H9 (cell line): ENCODE data around the gene EXO1. TPM values are rescaled to one million over a fixed set of nuclear protein-coding genes. Genes with fewer than 3 reads are reported as not detected.

ENCODE experiments used
- DNase-seq: peaks from one replicate; pipeline ENCODE4 v3.0.0-alpha.2; 2017
- H2AFZ ChIP-seq: one replicate; pipeline ENCODE4 v1.6.1; 2013; ENCODE audit warnings: mild to moderate bottlenecking, low read length, control low read depth, moderate library complexity
- H2AK5ac ChIP-seq: 2 replicates; pipeline ENCODE4 v1.6.1; 2013; ENCODE audit warnings: low read length, control low read depth, mixed read lengths; ENCODE audit not compliant: insufficient read length
- H2BK120ac ChIP-seq: one replicate; pipeline ENCODE4 v1.6.1; 2013; ENCODE audit warnings: low read depth, mild to moderate bottlenecking, low read length, control low read depth, inconsistent platforms; ENCODE audit not compliant: poor library complexity, severe bottlenecking
- H2BK12ac ChIP-seq: 2 replicates; pipeline ENCODE4 v1.6.1; 2013; ENCODE audit warnings: low read length, control low read depth, mixed read lengths, low read depth; ENCODE audit not compliant: insufficient read length
- H2BK15ac ChIP-seq: 2 replicates; pipeline ENCODE4 v1.6.1; 2013; ENCODE audit warnings: low read depth, low read length, control low read depth
- H2BK20ac ChIP-seq: one replicate; pipeline ENCODE4 v1.6.1; 2013; ENCODE audit warnings: low read depth, mild to moderate bottlenecking, low read length, control low read depth, inconsistent platforms; ENCODE audit not compliant: poor library complexity, severe bottlenecking
- H2BK5ac ChIP-seq: 2 replicates; pipeline ENCODE4 v1.6.1; 2013; ENCODE audit warnings: low read length, control low read depth, mixed read lengths; ENCODE audit not compliant: insufficient read length
- H3K14ac ChIP-seq: 2 replicates; pipeline ENCODE4 v1.6.1; 2013; ENCODE audit warnings: low read length, control low read depth; ENCODE audit not compliant: insufficient read depth
- H3K18ac ChIP-seq: 2 replicates; pipeline ENCODE4 v1.6.1; 2013; ENCODE audit warnings: low read depth, mild to moderate bottlenecking, mixed read lengths, low read length, control low read depth; ENCODE audit not compliant: insufficient read length
- H3K23ac ChIP-seq: 2 replicates; pipeline ENCODE4 v1.6.1; 2013; ENCODE audit warnings: low read length, control low read depth, mixed read lengths, low read depth; ENCODE audit not compliant: insufficient read length
- H3K23me2 ChIP-seq: 2 replicates; pipeline ENCODE4 v1.6.1; 2013; ENCODE audit warnings: low read depth, mild to moderate bottlenecking, mixed read lengths, low read length, control low read depth; ENCODE audit not compliant: insufficient read length, poor library complexity, severe bottlenecking
- H3K27ac ChIP-seq: 2 replicates; pipeline ENCODE4 v1.5.1; 2013; ENCODE audit warnings: low read length, control low read depth, mixed read lengths, low read depth; ENCODE audit not compliant: insufficient read length
- H3K27me3 ChIP-seq: 2 replicates; pipeline ENCODE4 v1.6.1; 2013; ENCODE audit warnings: low read length, control low read depth, inconsistent platforms; ENCODE audit not compliant: insufficient read depth
- H3K4ac ChIP-seq: 2 replicates; pipeline ENCODE4 v1.6.1; 2013; ENCODE audit warnings: low read depth, mild to moderate bottlenecking, control low read depth, inconsistent platforms, low read length, moderate library complexity
- H3K4me1 ChIP-seq: 2 replicates; pipeline ENCODE4 v1.6.1; 2013; ENCODE audit warnings: low read length, control low read depth, inconsistent platforms; ENCODE audit not compliant: insufficient read depth
- H3K4me2 ChIP-seq: 2 replicates; pipeline ENCODE4 v1.6.1; 2013; ENCODE audit warnings: low read length, control low read depth, mixed read lengths; ENCODE audit not compliant: insufficient read length, insufficient read depth
- H3K56ac ChIP-seq: 2 replicates; pipeline ENCODE4 v1.6.1; 2013; ENCODE audit warnings: low read depth, mild to moderate bottlenecking, mixed read lengths, low read length, control low read depth; ENCODE audit not compliant: insufficient read length
- H3K79me1 ChIP-seq: 2 replicates; pipeline ENCODE4 v1.6.1; 2013; ENCODE audit warnings: low read depth, mild to moderate bottlenecking, moderate library complexity, low read length, control low read depth, inconsistent platforms; ENCODE audit not compliant: insufficient read depth, poor library complexity, severe bottlenecking
- H3K79me2 ChIP-seq: 2 replicates; pipeline ENCODE4 v1.6.1; 2013; ENCODE audit warnings: low read length, control low read depth, inconsistent platforms; ENCODE audit not compliant: insufficient read depth
- H3K9ac ChIP-seq: 2 replicates; pipeline ENCODE4 v1.6.1; 2013; ENCODE audit warnings: low read length, control low read depth, mixed read lengths; ENCODE audit not compliant: insufficient read length; ENCODE audit errors: extremely low read depth
- H3K9me3 ChIP-seq: one replicate; pipeline ENCODE4 v1.6.1; 2013; ENCODE audit warnings: low read depth, low read length, inconsistent platforms; ENCODE audit not compliant: control insufficient read depth
- H3T11ph ChIP-seq: one replicate; pipeline ENCODE4 v1.6.1; 2013; ENCODE audit warnings: mild to moderate bottlenecking, low read length, control low read depth, inconsistent platforms
- H4K20me1 ChIP-seq: one replicate; pipeline ENCODE4 v1.6.1; 2013; ENCODE audit not compliant: control insufficient read depth, insufficient read length, insufficient read depth
- H4K5ac ChIP-seq: 2 replicates; pipeline ENCODE4 v1.6.1; 2013; ENCODE audit warnings: low read depth, mild to moderate bottlenecking, mixed read lengths, low read length, control low read depth; ENCODE audit not compliant: insufficient read length
- H4K8ac ChIP-seq: replicated peaks from 2 replicates; pipeline ENCODE4 v1.6.1; 2013; ENCODE audit warnings: low read length, control low read depth, mixed read lengths, low read depth; ENCODE audit not compliant: insufficient read length
- H4K91ac ChIP-seq: 2 replicates; pipeline ENCODE4 v1.6.1; 2013; ENCODE audit warnings: low read depth, mild to moderate bottlenecking, moderate library complexity, mixed read lengths, low read length, control low read depth; ENCODE audit not compliant: insufficient read length
- H3K27ac Mint-ChIP-seq, 3 experiments: 2 replicates in 2 of 3; 3 replicates in 1 of 3; pipeline ENCODE4 v1.8.0; 2020 to 2021; ENCODE audit warnings: mixed read lengths in 3 of 3, mild to moderate bottlenecking in 1 of 3, moderate library complexity in 1 of 3
- H3K27me3 Mint-ChIP-seq: 2 replicates; pipeline ENCODE4 v1.8.0; 2021; ENCODE audit warnings: low read depth, mild to moderate bottlenecking, moderate library complexity, mixed read lengths
- H3K36me3 Mint-ChIP-seq, 3 experiments: 2 replicates in 2 of 3; 3 replicates in 1 of 3; pipeline ENCODE4 v1.8.0; 2020 to 2021; ENCODE audit warnings: low read depth in 3 of 3, mixed read lengths in 3 of 3; ENCODE audit not compliant: insufficient read depth in 1 of 3
- H3K4me1 Mint-ChIP-seq, 2 experiments: 2 replicates each; pipeline ENCODE4 v1.8.0; 2020; ENCODE audit warnings: mixed read lengths in 2 of 2
- H3K4me3 Mint-ChIP-seq, 2 experiments: 2 replicates in 1 of 2; 3 replicates in 1 of 2; pipeline ENCODE4 v1.8.0; 2020 to 2021; ENCODE audit warnings: mild to moderate bottlenecking in 2 of 2, mixed read lengths in 2 of 2, moderate library complexity in 1 of 2
- H3K9me3 Mint-ChIP-seq, 2 experiments: 2 replicates in 1 of 2; 3 replicates in 1 of 2; pipeline ENCODE4 v1.8.0; 2020; ENCODE audit warnings: mild to moderate bottlenecking in 2 of 2, mixed read lengths in 2 of 2, moderate library complexity in 1 of 2
- CTCF ChIP-seq: fragments of 200-600 bp; sonication (generic); conservative IDR thresholded peaks from 3 replicates; pipeline ENCODE4 v1.8.0; 2021; ENCODE audit warnings: antibody characterized with exemption, mild to moderate bottlenecking
- WGBS: extraction: QIAGEN DNeasy Blood & Tissue Kit; methylation state at CpG from one replicate; pipeline ENCODE4 v1.1.7; 2013; ENCODE audit warnings: missing lambda C conversion rate, low lambda C conversion rate, mixed read lengths; ENCODE audit not compliant: insufficient read length; ENCODE audit errors: extremely low coverage; 5-methylcytosine and 5-hydroxymethylcytosine counted together
- total RNA-seq: library from RNA; stranded (reverse); gene quantifications from 2 replicates; pipeline ENCODE4 v1.2.1, GENCODE V29; 2021

Gene EXO1
- total RNA-seq, 1 experiment from 2014 or later: 43.2 TPM

DNA sequence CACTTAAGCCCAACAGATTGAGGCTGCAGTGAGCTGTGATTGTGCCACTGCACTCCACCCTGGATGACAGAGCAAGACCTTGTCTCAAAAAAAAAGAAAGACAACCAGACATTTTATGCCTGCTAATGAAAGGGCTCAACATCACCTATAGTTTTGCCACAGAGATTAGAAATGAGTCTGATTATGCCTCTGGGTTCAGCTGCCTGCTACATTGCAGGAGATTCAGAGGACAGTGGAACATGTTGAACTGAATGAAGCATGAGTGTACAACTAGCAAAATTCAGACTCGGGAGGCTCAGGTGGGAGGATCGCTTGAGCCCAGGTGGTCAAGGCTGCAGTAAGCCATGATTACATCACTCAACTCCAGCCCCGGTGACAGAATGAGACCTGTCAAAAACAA, 46.0 kb downstream of the EXO1 start:
- Histone ChIP-seq H4K5ac (no peak overlapping the region), H2BK120ac (no peak overlapping the region), H3K4me1 (no peaks in the 10 kb centered on the region), H2AFZ (no peak overlapping the region), H3K79me2 (no peaks in the 10 kb centered on the region), H3K4ac (no peak overlapping the region), H2BK12ac (no peak overlapping the region), H3K18ac (no peak overlapping the region), H4K91ac (no peak overlapping the region), H3K27me3 (no peaks in the 10 kb centered on the region), H2BK20ac (no peak overlapping the region), H4K20me1 (no peaks in the 10 kb centered on the region), H3K9me3 (no peaks in the 10 kb centered on the region), H3T11ph (no peak overlapping the region), H3K27ac (no peak overlapping the region), H2BK5ac (no peak overlapping the region), H3K56ac (no peak overlapping the region), H3K23ac (no peak overlapping the region), H2AK5ac (no peak overlapping the region), H3K23me2 (no peaks in the 10 kb centered on the region), H3K4me2 (no peak overlapping the region), H3K79me1 (no peaks in the 10 kb centered on the region), H2BK15ac (no peak overlapping the region), H3K9ac (no peak overlapping the region), H4K8ac (no peak overlapping the region), H3K14ac (no peak overlapping the region)
- Mint-ChIP-seq H3K27me3 (no peaks in the 10 kb centered on the region), H3K27ac (no peak overlapping the region), H3K9me3 (no peaks in the 10 kb centered on the region), H3K36me3 (peaks cover 6 to 15% (median 12%) of the 10 kb centered on the region in 3 experiments; a peak in 5 of 7 replicates), H3K4me3 (no peak overlapping the region), H3K4me1 (no peaks in the 10 kb centered on the region)
- no peak for TF ChIP-seq CTCF
- no CpG with 5 or more reads among the region's 3 CpGs for WGBS
- DNase-seq: no peak
